PC-3 (cell line): Measurements from ENCODE around the gene NSUN3. TPM values are rescaled to one million over a fixed set of nuclear protein-coding genes. Genes with fewer than 3 reads are reported as not detected.
A peak's percentile ranks its signal among the peaks of the same experiment; 100 is the strongest.

Source experiments
- ATAC-seq: fragments of 200-7000 bp; cut with Tn5 transposase; 2 replicates; pipeline ENCODE4 v1.9.1; 2020; ENCODE audit warnings: mild to moderate bottlenecking, moderate library complexity
- BruUV-seq: library from RNA; stranded (reverse); fragments of 400-500 nt; replicated peaks from 2 replicates; lab custom pipeline; 2021; lab: Mats Ljungman, UMichigan
- CTCF ChIA-PET: fragments of 300-600 bp; sonication (Branson Sonifier 250); formaldehyde crosslinking; loops from one replicate; lab custom pipeline; 2022; ENCODE audit warnings: antibody characterized with exemption; lab: Charles Lee
- POLR2A ChIA-PET: fragments of 300-600 bp; sonication (Branson Sonifier 250); formaldehyde crosslinking; loops from one replicate; lab custom pipeline; 2022; ENCODE audit warnings: antibody characterized with exemption; ENCODE audit not compliant: unreplicated experiment; lab: Charles Lee
- DNase-seq: peaks from one replicate; pipeline ENCODE4 v3.0.0-alpha.2; 2015
- H2AFZ ChIP-seq: fragments of 300-600 bp; sonication (generic); 2 replicates; pipeline ENCODE4 v1.6.0; 2016; ENCODE audit warnings: antibody characterized with exemption, low read length
- H3F3A ChIP-seq: fragments of 300-600 bp; sonication (generic); one replicate; pipeline ENCODE4 v1.6.0; 2017; ENCODE audit warnings: antibody characterized with exemption, low read length, control low read depth, mild to moderate bottlenecking; ENCODE audit not compliant: unreplicated experiment
- H3K27ac ChIP-seq: fragments of 300-600 bp; sonication (generic); 2 replicates; pipeline ENCODE4 v1.5.1; 2016; ENCODE audit warnings: mild to moderate bottlenecking, low read length
- H3K27me3 ChIP-seq: fragments of 300-600 bp; sonication (generic); 2 replicates; pipeline ENCODE4 v1.6.1; 2016; ENCODE audit warnings: low read length, mixed read lengths
- H3K36me3 ChIP-seq: fragments of 300-600 bp; sonication (generic); 2 replicates; pipeline ENCODE4 v1.6.1; 2016; ENCODE audit warnings: low read depth, mixed run types, low read length, mixed read lengths
- H3K4me1 ChIP-seq: fragments of 300-600 bp; sonication (generic); 2 replicates; pipeline ENCODE4 v1.5.1; 2016; ENCODE audit warnings: low read length; ENCODE audit not compliant: insufficient read depth
- H3K4me2 ChIP-seq: fragments of 300-600 bp; sonication (generic); 2 replicates; pipeline ENCODE4 v1.6.0; 2016; ENCODE audit warnings: low read length
- H3K4me3 ChIP-seq: fragments of 300-600 bp; sonication (generic); 2 replicates; pipeline ENCODE4 v1.5.1; 2016; ENCODE audit warnings: mild to moderate bottlenecking, low read length, mixed read lengths
- H3K79me2 ChIP-seq: fragments of 300-600 bp; sonication (generic); 2 replicates; pipeline ENCODE4 v1.6.1; 2017; ENCODE audit warnings: low read length, mixed read lengths
- H3K9ac ChIP-seq: fragments of 300-600 bp; sonication (generic); 2 replicates; pipeline ENCODE4 v1.6.0; 2016; ENCODE audit warnings: mild to moderate bottlenecking, low read length
- H3K9me2 ChIP-seq: fragments of 300-600 bp; sonication (generic); replicated peaks from 2 replicates; pipeline ENCODE4 v1.6.1; 2016; ENCODE audit warnings: mixed run types, low read length, mixed read lengths
- H3K9me3 ChIP-seq: fragments of 300-600 bp; sonication (generic); 2 replicates; pipeline ENCODE4 v1.6.1; 2016; ENCODE audit warnings: low read length, mixed read lengths
- H4K20me1 ChIP-seq: fragments of 300-600 bp; sonication (generic); 2 replicates; pipeline ENCODE4 v1.6.1; 2016; ENCODE audit warnings: low read length, mixed read lengths
- CTCF ChIP-seq: fragments of 300-600 bp; sonication (generic); conservative IDR thresholded peaks from 2 replicates; pipeline ENCODE4 v1.5.1; 2017; ENCODE audit warnings: antibody characterized with exemption, low read depth, mild to moderate bottlenecking, low read length
- EZH2 ChIP-seq: fragments of 300-600 bp; sonication (generic); IDR thresholded peaks from one replicate; pipeline ENCODE4 v1.6.1; 2017; ENCODE audit warnings: antibody characterized with exemption, mild to moderate bottlenecking, low read length; ENCODE audit not compliant: unreplicated experiment
- EZH2phosphoT487 ChIP-seq: fragments of 300-600 bp; sonication (generic); IDR thresholded peaks from 2 replicates; pipeline ENCODE4 v1.6.1; 2018; ENCODE audit warnings: mild to moderate bottlenecking, antibody characterized with exemption, low read length, borderline replicate concordance
- intact Hi-C: fragments of 100-400 bp; cut with micrococcal nuclease; formaldehyde crosslinking; loops from 2 replicates; pipeline ENCODE4 v1.9.0; 2023
- total RNA-seq: library from RNA; depleted of rRNA; stranded (reverse); fragments of >200 nt; gene quantifications from 2 replicates; pipeline ENCODE4 v1.2.3, GENCODE V29; 2014; rRNA removed

The NSUN3 gene
- total RNA-seq, 1 experiment from 2014 or later = 4.4 TPM

- H2AFZ ChIP-seq = no peak overlapping the region
- H3K4me1 ChIP-seq = peaks cover 26% of the 10 kb centered on the region
- no peaks in the 10 kb centered on the region for H3K9me3 ChIP-seq
- no peaks in the 10 kb centered on the region for H3F3A ChIP-seq
- no peak for TF ChIP-seq EZH2phosphoT487
- TF ChIP-seq EZH2 = no peak
- DNase-seq (no peak), ATAC-seq (no peak)
- no TSS peak for BruUV-seq
- no peaks in the 10 kb centered on the region for H3K79me2 ChIP-seq
- intact Hi-C loops = loop anchor here (10.0 kb wide), 1 partner anchor 171 kb away; no protein-coding TSS in a partner anchor
- H3K9me2 ChIP-seq = no peaks in the 10 kb centered on the region
- CTCF ChIA-PET = no interaction called here
- H3K4me2 ChIP-seq = no peak overlapping the region
- POLR2A ChIA-PET = no interaction called here
- no peak overlapping the region for H3K27ac ChIP-seq
- H3K36me3 ChIP-seq = no peaks in the 10 kb centered on the region
- H3K4me3 ChIP-seq = no peak overlapping the region
- H3K27me3 ChIP-seq = no peaks in the 10 kb centered on the region
- no peak overlapping the region for H3K9ac ChIP-seq
- H4K20me1 ChIP-seq = no peaks in the 10 kb centered on the region
Observed at GRCh38 chr3:94175677-94176076, 112.8 kb downstream of the NSUN3 start.

- no TSS peak for BruUV-seq
- no peaks in the 10 kb centered on the region for H3K36me3 ChIP-seq
- peaks cover 26% of the 10 kb centered on the region for H3K4me1 ChIP-seq
- no peak overlapping the region for H3K9ac ChIP-seq
- intact Hi-C loops = loop anchor here (10.0 kb wide), 1 partner anchor 172 kb away; no protein-coding TSS in a partner anchor
- H4K20me1 ChIP-seq = no peaks in the 10 kb centered on the region
- CTCF ChIA-PET = interaction anchor here (0.5 to 0.6 kb wide), 2 partner anchors 75 to 76 kb away, joined by 4 to 5 read pairs; no protein-coding TSS in a partner anchor
- POLR2A ChIA-PET = no interaction called here
- TF ChIP-seq CTCF (no peak), EZH2 (no peak), EZH2phosphoT487 (no peak)
- H3K27ac ChIP-seq = no peak overlapping the region
- H3K9me2 ChIP-seq = no peaks in the 10 kb centered on the region
- DNase-seq (no peak), ATAC-seq (no peak)
- H3K9me3 ChIP-seq = no peaks in the 10 kb centered on the region
- H3K79me2 ChIP-seq = no peaks in the 10 kb centered on the region
- H3K4me3 ChIP-seq = peak overlapping the region; percentile 20; the same call in 1 of the 2 replicates
- H3K27me3 ChIP-seq = no peaks in the 10 kb centered on the region
- H3F3A ChIP-seq = no peaks in the 10 kb centered on the region
- peak overlapping the region; percentile 56 for H2AFZ ChIP-seq
- peak overlapping the region; percentile 36 for H3K4me2 ChIP-seq
Observed at GRCh38 chr3:94176988-94177745, 114.3 kb downstream of the NSUN3 start.

Other genes with a start within 250 kb of the NSUN3 start
- 5.5 and 5.8 TPM in 2 replicates for gene PROS1, start 89.2 kb upstream of the NSUN3 start, total RNA-seq
- gene ARL13B, start 82.9 kb upstream of the NSUN3 start, total RNA-seq = 10.7 and 12.6 TPM in 2 replicates
- not detected in 2 replicates for gene STX19, start 34.5 kb upstream of the NSUN3 start, total RNA-seq
- gene DHFR2, start 145 bp upstream of the NSUN3 start, total RNA-seq = 2.2 and 2.6 TPM in 2 replicates